BLaER1 treated with 17β-estradiol and CSF1 and Interleukin-3, amounts not matched to agents 10 nM and 100 nM (cell line): ENCODE results near the gene IFIH1.

ENCODE experiments used
- H3K27ac ChIP-seq, 11 experiments: shearing (Covaris generic); formaldehyde crosslinking; 2 replicates each; pipeline ENCODE4 v1.8.1; 2022
- H3K27me3 ChIP-seq, 11 experiments: shearing (Covaris generic); formaldehyde crosslinking; 2 replicates each; pipeline ENCODE4 v1.8.1; 2022
- H3K36me3 ChIP-seq, 11 experiments: shearing (Covaris generic); formaldehyde crosslinking; 2 replicates each; pipeline ENCODE4 v1.8.1; 2022
- H3K4me1 ChIP-seq, 10 experiments: shearing (Covaris generic); formaldehyde crosslinking; 2 replicates each; pipeline ENCODE4 v1.8.1; 2022
- H3K4me2 ChIP-seq, 11 experiments: shearing (Covaris generic); formaldehyde crosslinking; 2 replicates each; pipeline ENCODE4 v1.8.1; 2022
- H3K4me3 ChIP-seq, 10 experiments: shearing (Covaris generic); formaldehyde crosslinking; 2 replicates each; pipeline ENCODE4 v1.8.1; 2022
- H3K9ac ChIP-seq, 11 experiments: shearing (Covaris generic); formaldehyde crosslinking; 2 replicates each; pipeline ENCODE4 v1.8.1; 2022
- H3K9me3 ChIP-seq, 11 experiments: shearing (Covaris generic); formaldehyde crosslinking; replicated peaks in 1 of 11; 2 replicates each; pipeline ENCODE4 v1.8.1; 2022
- H4K20me1 ChIP-seq, 11 experiments: shearing (Covaris generic); formaldehyde crosslinking; 2 replicates each; pipeline ENCODE4 v1.8.1; 2022
- Cebpa-rat ChIP-seq, 11 experiments: shearing (Covaris generic); IDR thresholded peaks; 2 replicates each; pipeline ENCODE4 v1.8.1; 2022

The IFIH1 gene

DNA sequence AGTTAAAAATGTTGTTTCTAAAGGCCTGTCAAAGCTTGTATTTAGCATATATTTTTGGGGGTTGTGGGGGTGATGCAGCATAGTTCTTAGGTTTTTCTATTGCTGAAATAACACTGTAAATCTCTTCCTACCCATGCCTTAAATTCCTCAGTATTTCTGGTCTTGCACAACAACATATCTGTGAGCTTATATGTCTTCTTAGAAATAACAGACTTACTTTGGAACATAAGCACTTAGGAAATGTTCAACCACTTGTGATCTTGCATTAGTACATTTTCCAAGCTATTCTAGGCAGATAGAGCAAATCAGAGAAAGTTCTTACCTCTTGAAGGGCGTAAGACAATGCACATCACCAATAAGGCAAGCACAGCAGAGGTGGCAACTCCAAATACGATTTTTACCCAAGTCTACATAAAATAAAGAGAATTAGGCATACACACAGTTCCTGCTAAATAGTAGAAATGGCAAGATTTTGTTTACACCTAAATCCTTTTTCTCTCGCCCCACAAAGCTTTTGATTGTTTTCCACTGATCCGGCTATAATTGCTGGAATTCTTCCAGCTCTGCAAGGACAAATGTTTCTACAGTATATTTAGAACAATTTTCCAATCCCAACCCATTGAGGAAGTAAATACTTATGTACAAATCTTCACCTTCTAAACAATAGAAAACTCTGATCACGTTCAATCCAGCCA lies 75.8 kb downstream of the IFIH1 start:
- Histone ChIP-seq H3K4me3 (no peak overlapping the region), H3K9me3 (no peaks in the 10 kb centered on the region), H3K4me1 (no peaks in the 10 kb centered on the region), H3K4me2 (no peak overlapping the region), H3K36me3 (no peaks in the 10 kb centered on the region), H4K20me1 (no peaks in the 10 kb centered on the region), H3K9ac (no peak overlapping the region), H3K27me3 (no peaks in the 10 kb centered on the region), H3K27ac (no peak overlapping the region)
- no peak for TF ChIP-seq Cebpa-rat (IDR thresholded peaks at IDR 0.05)

- no peak overlapping the region for H3K9ac ChIP-seq
- H3K4me1 ChIP-seq, result no peaks in the 10 kb centered on the region
- H3K4me2 ChIP-seq, result no peak overlapping the region
- TF ChIP-seq Cebpa-rat (IDR thresholded peaks at IDR 0.05), result no peak
- H3K27ac ChIP-seq, result no peak overlapping the region
- no peaks in the 10 kb centered on the region for H3K36me3 ChIP-seq
- H3K4me3 ChIP-seq, result no peak overlapping the region
- H3K27me3 ChIP-seq, result no peaks in the 10 kb centered on the region
- H4K20me1 ChIP-seq, result no peaks in the 10 kb centered on the region
- H3K9me3 ChIP-seq, result no peaks in the 10 kb centered on the region
These were observed 76.9 kb downstream of the IFIH1 start for GRCh38 chr2:162241571-162241970.

- H3K4me2 ChIP-seq, result no peak overlapping the region
- H3K36me3 ChIP-seq, result no peaks in the 10 kb centered on the region
- H3K27ac ChIP-seq, result no peak overlapping the region
- no peak overlapping the region for H3K9ac ChIP-seq
- TF ChIP-seq Cebpa-rat (IDR thresholded peaks at IDR 0.05), result no peak
- H3K9me3 ChIP-seq, result peaks cover 0 to 12% (median 6%) of the 10 kb centered on the region in 11 experiments; a peak in 11 of 22 replicates
- peaks cover 0 to 7% (median 0%) of the 10 kb centered on the region in 10 experiments; a peak in 2 of 20 replicates for H3K4me1 ChIP-seq
- H3K27me3 ChIP-seq, result no peaks in the 10 kb centered on the region
- no peaks in the 10 kb centered on the region for H4K20me1 ChIP-seq
- H3K4me3 ChIP-seq, result no peak overlapping the region
These were observed 83.6 kb downstream of the IFIH1 start for GRCh38 chr2:162234620-162235462.

GRCh38 chr2:162233197-162233596 lies 85.3 kb downstream of the IFIH1 start:
- Histone ChIP-seq H3K9ac (no peak overlapping the region), H3K27me3 (no peaks in the 10 kb centered on the region), H3K9me3 (peaks cover 0 to 12% (median 6%) of the 10 kb centered on the region in 11 experiments; a peak in 11 of 22 replicates), H3K4me2 (peak overlapping the region in 1 of 11 experiments; percentile 4; a peak in 1 of 22 replicates), H3K4me1 (peaks cover 0 to 7% (median 0%) of the 10 kb centered on the region in 10 experiments; a peak in 2 of 20 replicates), H3K4me3 (no peak overlapping the region), H3K27ac (no peak overlapping the region), H3K36me3 (no peaks in the 10 kb centered on the region), H4K20me1 (no peaks in the 10 kb centered on the region)
- TF ChIP-seq Cebpa-rat (IDR thresholded peaks at IDR 0.05), result no peak

GRCh38 chr2:162232671-162233070 lies 85.8 kb downstream of the IFIH1 start:
- Histone ChIP-seq H3K27me3 (no peaks in the 10 kb centered on the region), H3K4me3 (no peak overlapping the region), H3K27ac (no peak overlapping the region), H3K4me1 (peaks cover 0 to 7% (median 0%) of the 10 kb centered on the region in 10 experiments; a peak in 2 of 20 replicates), H3K9ac (no peak overlapping the region), H4K20me1 (no peaks in the 10 kb centered on the region), H3K36me3 (no peaks in the 10 kb centered on the region), H3K4me2 (peak overlapping the region in 1 of 11 experiments; percentile 4; a peak in 1 of 22 replicates), H3K9me3 (peaks cover 0 to 12% (median 6%) of the 10 kb centered on the region in 11 experiments; a peak in 11 of 22 replicates)
- no peak for TF ChIP-seq Cebpa-rat (IDR thresholded peaks at IDR 0.05)

- no peaks in the 10 kb centered on the region for H4K20me1 ChIP-seq
- no peaks in the 10 kb centered on the region for H3K27me3 ChIP-seq
- H3K4me3 ChIP-seq, result no peak overlapping the region
- H3K9ac ChIP-seq, result no peak overlapping the region
- peaks cover 0 to 7% (median 0%) of the 10 kb centered on the region in 10 experiments; a peak in 2 of 20 replicates for H3K4me1 ChIP-seq
- no peak for TF ChIP-seq Cebpa-rat (IDR thresholded peaks at IDR 0.05)
- H3K36me3 ChIP-seq, result no peaks in the 10 kb centered on the region
- no peak overlapping the region for H3K27ac ChIP-seq
- H3K4me2 ChIP-seq, result no peak overlapping the region
- H3K9me3 ChIP-seq, result peaks cover 0 to 12% (median 6%) of the 10 kb centered on the region in 11 experiments; a peak in 11 of 22 replicates
These were observed 86.5 kb downstream of the IFIH1 start for GRCh38 chr2:162232027-162232426.

- Histone ChIP-seq H3K36me3 (no peaks in the 10 kb centered on the region), H3K4me2 (no peak overlapping the region), H3K4me1 (peaks cover 0 to 7% (median 0%) of the 10 kb centered on the region in 10 experiments; a peak in 2 of 20 replicates), H3K4me3 (no peak overlapping the region), H3K27ac (no peak overlapping the region), H3K9me3 (peaks cover 0 to 12% (median 6%) of the 10 kb centered on the region in 11 experiments; a peak in 11 of 22 replicates), H3K27me3 (no peaks in the 10 kb centered on the region), H4K20me1 (no peaks in the 10 kb centered on the region), H3K9ac (no peak overlapping the region)
- TF ChIP-seq Cebpa-rat (IDR thresholded peaks at IDR 0.05), result no peak
These were observed 87.7 kb downstream of the IFIH1 start for GRCh38 chr2:162230761-162231160.

GRCh38 chr2:162226836-162227235 lies 91.6 kb downstream of the IFIH1 start:
- Histone ChIP-seq H3K9me3 (no peaks in the 10 kb centered on the region), H4K20me1 (no peaks in the 10 kb centered on the region), H3K4me3 (no peak overlapping the region), H3K36me3 (no peaks in the 10 kb centered on the region), H3K27ac (no peak overlapping the region), H3K9ac (no peak overlapping the region), H3K4me1 (0 out of 20 replicates have a peak, but pooled peaks cover 0 to 5% (median 0%) of the 10 kb centered on the region in 10 experiments), H3K27me3 (no peaks in the 10 kb centered on the region), H3K4me2 (no peak overlapping the region)
- no peak for TF ChIP-seq Cebpa-rat (IDR thresholded peaks at IDR 0.05)

GRCh38 chr2:162221064-162221463 lies 97.4 kb downstream of the IFIH1 start:
- no peaks in the 10 kb centered on the region for H3K36me3 ChIP-seq
- no peaks in the 10 kb centered on the region for H3K9me3 ChIP-seq
- no peaks in the 10 kb centered on the region for H3K27me3 ChIP-seq
- 0 out of 20 replicates have a peak, but pooled peaks cover 0 to 5% (median 0%) of the 10 kb centered on the region in 10 experiments for H3K4me1 ChIP-seq
- no peak overlapping the region for H3K4me3 ChIP-seq
- no peak overlapping the region for H3K4me2 ChIP-seq
- no peak for TF ChIP-seq Cebpa-rat (IDR thresholded peaks at IDR 0.05)
- H3K9ac ChIP-seq, result no peak overlapping the region
- no peak overlapping the region for H3K27ac ChIP-seq
- no peaks in the 10 kb centered on the region for H4K20me1 ChIP-seq
